ENCODE measurements around the gene SLC22A12.

- TF ChIP-seq CTCF (conservative IDR thresholded peaks at IDR 0.05; ENCODE audit: low read length): no peak
- TF ChIP-seq EZH2phosphoT487 (IDR thresholded peaks at IDR 0.05; ENCODE audit: borderline replicate concordance): no peak
Observed at GRCh38 chr11:64568584-64569140, 22.4 kb upstream of the SLC22A12 start.

Data from Loucy (cell line).